Measurements from ENCODE around the gene RABGGTA. TPM values are rescaled to one million over a fixed set of nuclear protein-coding genes. Genes with fewer than 3 reads are reported as not detected.

The RABGGTA gene
- total and polyA plus RNA-seq, 9 of the 15 experiments (the other 6 are each of a cell fraction or from before 2014, with no cell fraction given): 4.5 to 24.2 (median 15.5) TPM

- TF ChIP-seq MEIS2 (IDR thresholded peaks at IDR 0.05; ENCODE audit: partially characterized antibody): peak; percentile 72
- TF ChIP-seq SUPT5H (IDR thresholded peaks at IDR 0.05): peak; percentile 62
- TF ChIP-seq MXD1 (CRISPR knock-in tag; IDR thresholded peaks at IDR 0.05; ENCODE audit: borderline replicate concordance, poor library complexity, severe bottlenecking): no peak
- no peak for TF ChIP-seq SETDB1 (IDR thresholded peaks at IDR 0.05; ENCODE audit: low read length)
- peak; percentile 55; the same call in 1 of the 2 replicates for TF ChIP-seq ZBTB40 (IDR thresholded peaks at IDR 0.05)
- no peak for TF ChIP-seq ZBTB40 (CRISPR knock-in tag; IDR thresholded peaks at IDR 0.05)
- peak in 1 of 3 experiments; percentile 73; a peak in 1 of 6 replicates for TF ChIP-seq ZBTB11 (CRISPR knock-in tag; IDR thresholded peaks at IDR 0.05)
- no peak for TF ChIP-seq SRSF1 (IDR thresholded peaks at IDR 0.05; ENCODE audit: low read depth, low read length)
- TF ChIP-seq HOMEZ (CRISPR knock-in tag; IDR thresholded peaks at IDR 0.05): no peak
- TF ChIP-seq HCFC1 (IDR thresholded peaks at IDR 0.05; ENCODE audit: low read depth, low read length): peak; percentile 77
- TF ChIP-seq ZNF146 (CRISPR knock-in tag; IDR thresholded peaks at IDR 0.05; ENCODE audit: unreplicated experiment): no peak
- TF ChIP-seq TAF9B (IDR thresholded peaks at IDR 0.05; ENCODE audit: partially characterized antibody): no peak
These were observed at the start of gene RABGGTA (continued) for GRCh38 chr14:24271134-24271833.

Data from K562 (cell line).